PC-3 (cell line): ENCODE results near the gene VWCE. TPM values are rescaled to one million over a fixed set of nuclear protein-coding genes. Genes with fewer than 3 reads are reported as not detected.

ENCODE experiments used
- ATAC-seq: fragments of 200-7000 bp; cut with Tn5 transposase; 2 replicates; pipeline ENCODE4 v1.9.1; 2020; ENCODE audit warnings: mild to moderate bottlenecking, moderate library complexity
- BruUV-seq: library from RNA; stranded (reverse); fragments of 400-500 nt; replicated peaks from 2 replicates; lab custom pipeline; 2021; lab: Mats Ljungman, UMichigan
- CTCF ChIA-PET: fragments of 300-600 bp; sonication (Branson Sonifier 250); formaldehyde crosslinking; loops from one replicate; lab custom pipeline; 2022; ENCODE audit warnings: antibody characterized with exemption; lab: Charles Lee
- POLR2A ChIA-PET: fragments of 300-600 bp; sonication (Branson Sonifier 250); formaldehyde crosslinking; loops from one replicate; lab custom pipeline; 2022; ENCODE audit warnings: antibody characterized with exemption; ENCODE audit not compliant: unreplicated experiment; lab: Charles Lee
- DNase-seq: peaks from one replicate; pipeline ENCODE4 v3.0.0-alpha.2; 2015
- H2AFZ ChIP-seq: fragments of 300-600 bp; sonication (generic); 2 replicates; pipeline ENCODE4 v1.6.0; 2016; ENCODE audit warnings: antibody characterized with exemption, low read length
- H3F3A ChIP-seq: fragments of 300-600 bp; sonication (generic); one replicate; pipeline ENCODE4 v1.6.0; 2017; ENCODE audit warnings: antibody characterized with exemption, low read length, control low read depth, mild to moderate bottlenecking; ENCODE audit not compliant: unreplicated experiment
- H3K27ac ChIP-seq: fragments of 300-600 bp; sonication (generic); 2 replicates; pipeline ENCODE4 v1.5.1; 2016; ENCODE audit warnings: mild to moderate bottlenecking, low read length
- H3K27me3 ChIP-seq: fragments of 300-600 bp; sonication (generic); 2 replicates; pipeline ENCODE4 v1.6.1; 2016; ENCODE audit warnings: low read length, mixed read lengths
- H3K36me3 ChIP-seq: fragments of 300-600 bp; sonication (generic); 2 replicates; pipeline ENCODE4 v1.6.1; 2016; ENCODE audit warnings: low read depth, mixed run types, low read length, mixed read lengths
- H3K4me1 ChIP-seq: fragments of 300-600 bp; sonication (generic); 2 replicates; pipeline ENCODE4 v1.5.1; 2016; ENCODE audit warnings: low read length; ENCODE audit not compliant: insufficient read depth
- H3K4me2 ChIP-seq: fragments of 300-600 bp; sonication (generic); 2 replicates; pipeline ENCODE4 v1.6.0; 2016; ENCODE audit warnings: low read length
- H3K4me3 ChIP-seq: fragments of 300-600 bp; sonication (generic); 2 replicates; pipeline ENCODE4 v1.5.1; 2016; ENCODE audit warnings: mild to moderate bottlenecking, low read length, mixed read lengths
- H3K79me2 ChIP-seq: fragments of 300-600 bp; sonication (generic); 2 replicates; pipeline ENCODE4 v1.6.1; 2017; ENCODE audit warnings: low read length, mixed read lengths
- H3K9ac ChIP-seq: fragments of 300-600 bp; sonication (generic); 2 replicates; pipeline ENCODE4 v1.6.0; 2016; ENCODE audit warnings: mild to moderate bottlenecking, low read length
- H3K9me2 ChIP-seq: fragments of 300-600 bp; sonication (generic); replicated peaks from 2 replicates; pipeline ENCODE4 v1.6.1; 2016; ENCODE audit warnings: mixed run types, low read length, mixed read lengths
- H3K9me3 ChIP-seq: fragments of 300-600 bp; sonication (generic); 2 replicates; pipeline ENCODE4 v1.6.1; 2016; ENCODE audit warnings: low read length, mixed read lengths
- H4K20me1 ChIP-seq: fragments of 300-600 bp; sonication (generic); 2 replicates; pipeline ENCODE4 v1.6.1; 2016; ENCODE audit warnings: low read length, mixed read lengths
- CTCF ChIP-seq: fragments of 300-600 bp; sonication (generic); conservative IDR thresholded peaks from 2 replicates; pipeline ENCODE4 v1.5.1; 2017; ENCODE audit warnings: antibody characterized with exemption, low read depth, mild to moderate bottlenecking, low read length
- EZH2 ChIP-seq: fragments of 300-600 bp; sonication (generic); IDR thresholded peaks from one replicate; pipeline ENCODE4 v1.6.1; 2017; ENCODE audit warnings: antibody characterized with exemption, mild to moderate bottlenecking, low read length; ENCODE audit not compliant: unreplicated experiment
- EZH2phosphoT487 ChIP-seq: fragments of 300-600 bp; sonication (generic); IDR thresholded peaks from 2 replicates; pipeline ENCODE4 v1.6.1; 2018; ENCODE audit warnings: mild to moderate bottlenecking, antibody characterized with exemption, low read length, borderline replicate concordance
- intact Hi-C: fragments of 100-400 bp; cut with micrococcal nuclease; formaldehyde crosslinking; loops from 2 replicates; pipeline ENCODE4 v1.9.0; 2023
- total RNA-seq: library from RNA; depleted of rRNA; stranded (reverse); fragments of >200 nt; gene quantifications from 2 replicates; pipeline ENCODE4 v1.2.3, GENCODE V29; 2014

Gene VWCE
- total RNA-seq, 1 experiment from 2014 or later: 0.15 TPM

- POLR2A ChIA-PET: interaction anchor here (0.6 kb wide), 1 partner anchor 11 kb away, joined by 3 read pairs; no protein-coding TSS in a partner anchor
- Histone ChIP-seq H3K79me2 (no peaks in the 10 kb centered on the region), H3K4me3 (no peak overlapping the region), H3K4me1 (peaks cover 15% of the 10 kb centered on the region), H3K27me3 (no peaks in the 10 kb centered on the region), H3K9me3 (no peaks in the 10 kb centered on the region), H2AFZ (no peak overlapping the region), H3F3A (no peaks in the 10 kb centered on the region), H3K4me2 (no peak overlapping the region), H4K20me1 (no peaks in the 10 kb centered on the region), H3K36me3 (no peaks in the 10 kb centered on the region), H3K27ac (no peak overlapping the region), H3K9me2 (no peaks in the 10 kb centered on the region), H3K9ac (no peak overlapping the region)
- CTCF ChIA-PET: no interaction called here
- DNase-seq (no peak), ATAC-seq (no peak)
- intact Hi-C loops: no loop called here
- no peak for TF ChIP-seq CTCF
- no peak for TF ChIP-seq EZH2phosphoT487
- BruUV-seq: no TSS peak
These were observed 17.7 kb downstream of the VWCE start for GRCh38 chr11:61277186-61278000.

DNA sequence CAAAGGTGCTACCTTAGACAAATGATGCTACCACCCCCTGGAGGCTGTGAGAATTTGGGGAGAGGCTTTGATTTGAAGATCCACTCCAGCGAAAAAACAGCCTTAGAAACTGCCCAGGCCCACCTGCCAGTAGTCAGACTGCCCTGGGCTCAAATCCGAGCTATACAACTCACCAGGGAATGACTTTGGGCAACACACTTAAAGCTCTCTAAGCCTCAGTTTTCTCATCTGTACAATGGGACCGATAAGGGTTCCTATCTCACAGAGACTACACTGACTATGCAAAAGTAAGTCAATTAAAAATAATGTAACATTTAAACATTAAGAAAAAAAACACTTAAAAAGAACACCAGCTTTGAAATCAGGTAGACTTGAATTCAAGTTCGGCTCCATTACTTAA is 19.9 kb downstream of the VWCE start:
- intact Hi-C loops: no loop called here
- CTCF ChIA-PET: no interaction called here
- DNase-seq (no peak), ATAC-seq (no peak)
- Histone ChIP-seq H3K4me1 (peaks cover 13% of the 10 kb centered on the region), H3K4me3 (no peak overlapping the region), H3K27me3 (no peaks in the 10 kb centered on the region), H3K9me2 (no peaks in the 10 kb centered on the region), H3K27ac (no peak overlapping the region), H3K9ac (no peak overlapping the region), H3K9me3 (no peaks in the 10 kb centered on the region), H4K20me1 (no peaks in the 10 kb centered on the region), H3F3A (no peaks in the 10 kb centered on the region), H3K4me2 (no peak overlapping the region), H3K79me2 (no peaks in the 10 kb centered on the region), H3K36me3 (no peaks in the 10 kb centered on the region), H2AFZ (no peak overlapping the region)
- POLR2A ChIA-PET: no interaction called here
- no peak for TF ChIP-seq EZH2
- no peak for TF ChIP-seq CTCF
- no peak for TF ChIP-seq EZH2phosphoT487
- no TSS peak for BruUV-seq

- Histone ChIP-seq H3K27me3 (no peaks in the 10 kb centered on the region), H3K4me3 (no peak overlapping the region), H3F3A (no peaks in the 10 kb centered on the region), H3K9me2 (no peaks in the 10 kb centered on the region), H3K27ac (no peak overlapping the region), H3K36me3 (no peaks in the 10 kb centered on the region), H3K4me2 (no peak overlapping the region), H4K20me1 (no peaks in the 10 kb centered on the region), H3K79me2 (no peaks in the 10 kb centered on the region), H2AFZ (no peak overlapping the region), H3K9me3 (no peaks in the 10 kb centered on the region), H3K9ac (no peak overlapping the region), H3K4me1 (peaks cover 6% of the 10 kb centered on the region; the same call in 1 of the 2 replicates)
- TF ChIP-seq CTCF: no peak
- TF ChIP-seq EZH2phosphoT487: no peak
- TF ChIP-seq EZH2: no peak
- no TSS peak for BruUV-seq
- intact Hi-C loops: no loop called here
- ChIA-PET CTCF (no interaction called here), POLR2A (no interaction called here)
- no peak for DNase-seq
- ATAC-seq: no peak
These were observed 21.0 kb downstream of the VWCE start for GRCh38 chr11:61274084-61274483.
